Gastrocnemius medialis (tissue), 4 donors: ENCODE results near the gene PLCB1. TPM values are rescaled to one million over a fixed set of nuclear protein-coding genes. Genes with fewer than 3 reads are reported as not detected.
A peak's percentile ranks its signal among the peaks of the same experiment; 100 is the strongest.

Source experiments
- ATAC-seq, 2 donors: fragments of 150-250 bp; one replicate each; pipeline ENCODE4 v1.9.1; 2016
- DNase-seq, 2 donors: peaks; one replicate each; pipeline ENCODE4 v3.0.0-alpha.2; 2019
- H3K27ac ChIP-seq, 4 donors: fragments of 200-600 bp; sonication (generic); 1 replicate in 1 of 4; 2 replicates in 3 of 4; pipeline ENCODE4 v1.5.1; 2016 to 2018; ENCODE audit warnings: mild to moderate bottlenecking in 2 of 4, moderate library complexity in 1 of 4
- H3K27me3 ChIP-seq, 3 donors: fragments of 200-600 bp; sonication (generic) in 2 of 3; 1 replicate in 1 of 3; 2 replicates in 2 of 3; pipeline versions ENCODE4 v1.5.1 to v1.6.0; 2016 to 2019; ENCODE audit warnings: mild to moderate bottlenecking in 1 of 3, moderate library complexity in 1 of 3
- H3K36me3 ChIP-seq, 2 donors: fragments of 200-600 bp; sonication (generic) in 1 of 2; one replicate each; pipeline ENCODE4 v1.5.1; 2017 to 2018
- H3K4me1 ChIP-seq, 2 donors: fragments of 200-600 bp; sonication (generic) in 1 of 2; one replicate each; pipeline ENCODE4 v1.5.1; 2016 to 2017; ENCODE audit warnings: mild to moderate bottlenecking in 2 of 2
- H3K4me3 ChIP-seq, 4 donors: fragments of 200-600 bp; sonication (generic) in 3 of 4; 1 replicate in 1 of 4; 2 replicates in 3 of 4; pipeline ENCODE4 v1.5.1; 2016 to 2019; ENCODE audit warnings: mild to moderate bottlenecking in 2 of 4
- H3K9me3 ChIP-seq, 3 donors: fragments of 200-600 bp; sonication (generic) in 2 of 3; 1 replicate in 1 of 3; 2 replicates in 2 of 3; pipeline ENCODE4 v1.5.1; 2016 to 2019
- CTCF ChIP-seq, 5 experiments: fragments of 450-650 bp in 3 of 5; fragments of 200-600 bp in 2 of 5; sonication (generic) in 2 of 5; IDR thresholded peaks in 4 of 5; conservative IDR thresholded peaks in 1 of 5; 1 replicate in 4 of 5; 2 replicates in 1 of 5; pipeline ENCODE4 v1.5.1; 2016 to 2019; ENCODE audit warnings: antibody characterized with exemption in 5 of 5, mild to moderate bottlenecking in 3 of 5, moderate library complexity in 3 of 5
- POLR2A ChIP-seq, 2 donors: fragments of 450-650 bp; IDR thresholded peaks; one replicate each; pipeline ENCODE4 v1.6.1; 2017; ENCODE audit warnings: antibody characterized with exemption in 2 of 2, mild to moderate bottlenecking in 2 of 2, moderate library complexity in 2 of 2
- in situ Hi-C, 4 donors: fragments of 200-750 bp; cut with MboI; loops; one replicate each; pipeline versions ENCODE4 v1.15.0 to v1.8.0; 2017; ENCODE audit warnings: low sequenced_read_pairs in 4 of 4
- intact Hi-C: fragments of 100-400 bp; cut with DNase I; formaldehyde crosslinking; loops from one replicate; pipeline ENCODE4 v1.15.1; 2023; ENCODE audit warnings: low total_unique reads
- total RNA-seq, 4 donors: library from RNA; depleted of rRNA; stranded (reverse); fragments of >200 nt; gene quantifications; one replicate each; pipeline versions ENCODE4 v1.1.0 to v1.2.3, GENCODE V29; 2016

PLCB1 gene
- total RNA-seq, 4 donors from 2014 or later = 4.1 to 10.0 (median 7.6) TPM

GRCh38 chr20:8132484-8133309 lies 631 bp downstream of the PLCB1 start:
- H3K9me3 ChIP-seq = no peaks in the 10 kb centered on the region
- H3K4me1 ChIP-seq = peaks cover 18% of the 10 kb centered on the region in 2 donors
- peak; percentile 48 to 63 for ATAC-seq
- no peaks in the 10 kb centered on the region for H3K27me3 ChIP-seq
- intact Hi-C loops = loop anchor here (1.0 to 10.0 kb wide), 4 partner anchors 112 to 589 kb away; no protein-coding TSS in a partner anchor
- no peaks in the 10 kb centered on the region for H3K36me3 ChIP-seq
- peak; percentile 19 to 39 for DNase-seq
- peak overlapping the region; percentile 66 to 86 (median 72) for H3K4me3 ChIP-seq
- H3K27ac ChIP-seq = peak overlapping the region; percentile 68 to 85 (median 73)
- in situ Hi-C loops = loop anchor here in 3 of 4 donors (5.0 to 10.0 kb wide), 3 partner anchors 252 to 590 kb away; no protein-coding TSS in a partner anchor
- TF ChIP-seq CTCF (IDR thresholded peaks at IDR 0.05 in 4 of 5, conservative IDR thresholded peaks at IDR 0.05 in 1 of 5) = no peak
- no peak for TF ChIP-seq POLR2A (IDR thresholded peaks at IDR 0.05)

- no peaks in the 10 kb centered on the region for H3K9me3 ChIP-seq
- no peaks in the 10 kb centered on the region for H3K36me3 ChIP-seq
- H3K27ac ChIP-seq = peak overlapping the region; percentile 68 to 85 (median 73)
- peaks cover 18% of the 10 kb centered on the region in 2 donors for H3K4me1 ChIP-seq
- ATAC-seq (no peak), DNase-seq (no peak)
- TF ChIP-seq POLR2A (IDR thresholded peaks at IDR 0.05) = no peak
- TF ChIP-seq CTCF (IDR thresholded peaks at IDR 0.05 in 4 of 5, conservative IDR thresholded peaks at IDR 0.05 in 1 of 5) = no peak
- no peaks in the 10 kb centered on the region for H3K27me3 ChIP-seq
- H3K4me3 ChIP-seq = peak overlapping the region; percentile 66 to 86 (median 72)
- in situ Hi-C loops (loop anchor here in 3 of 4 donors (5.0 to 10.0 kb wide), 3 partner anchors 251 to 589 kb away; no protein-coding TSS in a partner anchor), intact Hi-C loops (loop anchor here (2.0 to 10.0 kb wide), 2 partner anchors 111 to 171 kb away; no protein-coding TSS in a partner anchor)
These were observed 1.3 kb downstream of the PLCB1 start for GRCh38 chr20:8133310-8133768.

- Histone ChIP-seq H3K27me3 (no peaks in the 10 kb centered on the region), H3K36me3 (no peaks in the 10 kb centered on the region), H3K4me1 (peaks cover 18% of the 10 kb centered on the region in 2 donors), H3K4me3 (peak overlapping the region; percentile 66 to 86 (median 72)), H3K27ac (peak overlapping the region in 2 of 4 donors; percentile 68 to 85), H3K9me3 (no peaks in the 10 kb centered on the region)
- in situ Hi-C loops = loop anchor here in 3 of 4 donors (5.0 to 10.0 kb wide), 3 partner anchors 251 to 588 kb away; no protein-coding TSS in a partner anchor
- TF ChIP-seq CTCF (IDR thresholded peaks at IDR 0.05 in 4 of 5, conservative IDR thresholded peaks at IDR 0.05 in 1 of 5) = no peak
- ATAC-seq (no peak), DNase-seq (no peak)
- intact Hi-C loops = loop anchor here (2.0 to 10.0 kb wide), 2 partner anchors 111 to 171 kb away; no protein-coding TSS in a partner anchor
These were observed 1.9 kb downstream of the PLCB1 start for GRCh38 chr20:8133851-8134451.

DNA sequence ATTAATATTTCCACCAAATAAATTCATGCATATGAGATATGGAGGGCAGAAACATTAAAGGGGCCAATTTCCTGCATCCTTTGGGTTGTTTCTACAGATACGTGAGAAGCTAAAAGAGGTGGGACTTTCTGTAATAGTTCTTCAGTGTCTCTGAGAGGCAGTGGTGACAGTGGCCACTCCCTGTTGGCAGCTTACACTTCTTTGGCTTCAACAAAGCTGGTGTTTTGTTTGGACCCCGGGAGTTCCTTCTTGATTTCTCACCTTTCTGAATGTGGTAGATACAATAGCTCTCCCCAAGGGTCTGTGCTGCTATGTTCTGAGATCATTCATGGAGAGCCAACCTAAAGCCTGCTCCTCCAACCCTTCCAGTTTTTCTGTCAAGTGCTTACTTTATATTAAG lies 7.8 kb downstream of the PLCB1 start:
- H3K36me3 ChIP-seq = no peaks in the 10 kb centered on the region
- H3K27me3 ChIP-seq = no peaks in the 10 kb centered on the region
- H3K4me3 ChIP-seq = no peak overlapping the region
- ATAC-seq = no peak
- no peak for TF ChIP-seq POLR2A (IDR thresholded peaks at IDR 0.05)
- TF ChIP-seq CTCF (IDR thresholded peaks at IDR 0.05 in 4 of 5, conservative IDR thresholded peaks at IDR 0.05 in 1 of 5) = no peak
- intact Hi-C loops (loop anchor here (10.0 kb wide), 1 partner anchor 105 kb away; no protein-coding TSS in a partner anchor), in situ Hi-C loops (loop anchor here in 2 of 4 donors (5.0 to 10.0 kb wide), 2 partner anchors 162 to 245 kb away; no protein-coding TSS in a partner anchor)
- DNase-seq = no peak
- no peaks in the 10 kb centered on the region for H3K9me3 ChIP-seq
- H3K27ac ChIP-seq = no peak overlapping the region
- peaks cover under 1 to 8% of the 10 kb centered on the region in 2 donors for H3K4me1 ChIP-seq
